Panc1 (cell line): Measurements from ENCODE around the gene MCF2L.

Experiments
- POLR2AphosphoS5 ChIP-seq: IDR thresholded peaks from 2 replicates; pipeline ENCODE4 v1.6.1; 2012; ENCODE audit warnings: mild to moderate bottlenecking, low read depth, low read length, moderate library complexity
- SIN3A ChIP-seq: IDR thresholded peaks from 2 replicates; pipeline ENCODE4 v1.6.1; 2012; ENCODE audit warnings: low read depth, mild to moderate bottlenecking, low read length, moderate library complexity, borderline replicate concordance; ENCODE audit not compliant: insufficient read depth
- TCF7L2 ChIP-seq: IDR thresholded peaks from 2 replicates; pipeline ENCODE4 v1.6.1; 2011; ENCODE audit warnings: mild to moderate bottlenecking, low read depth, low read length, inconsistent platforms
- TF ChIP-seq, protein P1 (sequence below): fragments of 450-650 bp; IDR thresholded peaks from 2 replicates; pipeline ENCODE4 v1.5.1; 2017; ENCODE audit warnings: mild to moderate bottlenecking
- TF ChIP-seq, protein P2 (sequence below), 2 experiments: IDR thresholded peaks; 2 replicates each; pipeline ENCODE4 v1.6.1; 2011 to 2012; ENCODE audit warnings: low read depth in 2 of 2, control low read depth in 1 of 2, low read length in 1 of 2, mild to moderate bottlenecking in 1 of 2, moderate library complexity in 1 of 2; ENCODE audit not compliant: insufficient read depth in 1 of 2

- TF ChIP-seq, protein P1, sequence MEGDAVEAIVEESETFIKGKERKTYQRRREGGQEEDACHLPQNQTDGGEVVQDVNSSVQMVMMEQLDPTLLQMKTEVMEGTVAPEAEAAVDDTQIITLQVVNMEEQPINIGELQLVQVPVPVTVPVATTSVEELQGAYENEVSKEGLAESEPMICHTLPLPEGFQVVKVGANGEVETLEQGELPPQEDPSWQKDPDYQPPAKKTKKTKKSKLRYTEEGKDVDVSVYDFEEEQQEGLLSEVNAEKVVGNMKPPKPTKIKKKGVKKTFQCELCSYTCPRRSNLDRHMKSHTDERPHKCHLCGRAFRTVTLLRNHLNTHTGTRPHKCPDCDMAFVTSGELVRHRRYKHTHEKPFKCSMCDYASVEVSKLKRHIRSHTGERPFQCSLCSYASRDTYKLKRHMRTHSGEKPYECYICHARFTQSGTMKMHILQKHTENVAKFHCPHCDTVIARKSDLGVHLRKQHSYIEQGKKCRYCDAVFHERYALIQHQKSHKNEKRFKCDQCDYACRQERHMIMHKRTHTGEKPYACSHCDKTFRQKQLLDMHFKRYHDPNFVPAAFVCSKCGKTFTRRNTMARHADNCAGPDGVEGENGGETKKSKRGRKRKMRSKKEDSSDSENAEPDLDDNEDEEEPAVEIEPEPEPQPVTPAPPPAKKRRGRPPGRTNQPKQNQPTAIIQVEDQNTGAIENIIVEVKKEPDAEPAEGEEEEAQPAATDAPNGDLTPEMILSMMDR = no peak
- TF ChIP-seq POLR2AphosphoS5 (no peak), TCF7L2 (no peak), SIN3A (no peak)
- TF ChIP-seq, protein P2, sequence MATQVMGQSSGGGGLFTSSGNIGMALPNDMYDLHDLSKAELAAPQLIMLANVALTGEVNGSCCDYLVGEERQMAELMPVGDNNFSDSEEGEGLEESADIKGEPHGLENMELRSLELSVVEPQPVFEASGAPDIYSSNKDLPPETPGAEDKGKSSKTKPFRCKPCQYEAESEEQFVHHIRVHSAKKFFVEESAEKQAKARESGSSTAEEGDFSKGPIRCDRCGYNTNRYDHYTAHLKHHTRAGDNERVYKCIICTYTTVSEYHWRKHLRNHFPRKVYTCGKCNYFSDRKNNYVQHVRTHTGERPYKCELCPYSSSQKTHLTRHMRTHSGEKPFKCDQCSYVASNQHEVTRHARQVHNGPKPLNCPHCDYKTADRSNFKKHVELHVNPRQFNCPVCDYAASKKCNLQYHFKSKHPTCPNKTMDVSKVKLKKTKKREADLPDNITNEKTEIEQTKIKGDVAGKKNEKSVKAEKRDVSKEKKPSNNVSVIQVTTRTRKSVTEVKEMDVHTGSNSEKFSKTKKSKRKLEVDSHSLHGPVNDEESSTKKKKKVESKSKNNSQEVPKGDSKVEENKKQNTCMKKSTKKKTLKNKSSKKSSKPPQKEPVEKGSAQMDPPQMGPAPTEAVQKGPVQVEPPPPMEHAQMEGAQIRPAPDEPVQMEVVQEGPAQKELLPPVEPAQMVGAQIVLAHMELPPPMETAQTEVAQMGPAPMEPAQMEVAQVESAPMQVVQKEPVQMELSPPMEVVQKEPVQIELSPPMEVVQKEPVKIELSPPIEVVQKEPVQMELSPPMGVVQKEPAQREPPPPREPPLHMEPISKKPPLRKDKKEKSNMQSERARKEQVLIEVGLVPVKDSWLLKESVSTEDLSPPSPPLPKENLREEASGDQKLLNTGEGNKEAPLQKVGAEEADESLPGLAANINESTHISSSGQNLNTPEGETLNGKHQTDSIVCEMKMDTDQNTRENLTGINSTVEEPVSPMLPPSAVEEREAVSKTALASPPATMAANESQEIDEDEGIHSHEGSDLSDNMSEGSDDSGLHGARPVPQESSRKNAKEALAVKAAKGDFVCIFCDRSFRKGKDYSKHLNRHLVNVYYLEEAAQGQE (IDR thresholded peaks at IDR 0.05; ENCODE audit: insufficient read depth in 1 of 2, low read depth in 2 of 2, low read length in 1 of 2) = no peak
Observed at GRCh38 chr13:113046883-113047244, 77.8 kb downstream of the MCF2L start.
